Measurements from ENCODE around the gene DEFB129. TPM values are rescaled to one million over a fixed set of nuclear protein-coding genes. Genes with fewer than 3 reads are reported as not detected.

DEFB129 gene
- total RNA-seq, 1 experiment from 2014 or later = not detected

DNA sequence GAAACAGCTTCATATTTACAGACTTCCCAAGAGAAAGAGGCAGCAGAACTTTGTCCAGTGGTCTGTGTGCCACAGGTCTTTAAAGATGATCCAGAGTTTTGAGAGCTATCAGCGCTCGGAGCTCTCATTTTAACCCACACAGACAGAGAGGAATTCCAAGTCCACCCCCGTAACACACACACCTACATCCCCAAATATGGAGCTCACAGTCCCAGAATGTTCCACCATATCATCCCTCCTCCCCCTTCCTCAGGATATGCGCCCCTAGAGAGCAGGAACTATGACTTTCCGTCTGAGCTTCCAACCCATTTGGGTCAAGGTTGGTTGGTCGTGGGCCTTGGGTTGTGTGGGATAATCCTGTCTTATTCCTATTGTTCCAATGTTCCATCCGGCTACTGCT lies 37.4 kb upstream of the DEFB129 start, which contains the start of gene DEFB128:
DEFB128 (minus strand) TSS at position 101 of the 400 bp plus-strand sequence; CDS start at position 13, 88 bp downstream.
- H3K36me3 Mint-ChIP-seq (ENCODE audit: insufficient read depth in 1 of 3, low read depth in 3 of 3) = no peaks in the 10 kb centered on the region; a peak in 1 of 7 replicates
- no peak within 1 kb of the TSS for H2AK5ac ChIP-seq (ENCODE audit: insufficient read length, low read length)
- H3K4me3 Mint-ChIP-seq = no peak within 1 kb of the TSS
- no peak within 1 kb of the TSS for H3T11ph ChIP-seq (ENCODE audit: low read length)
- no peak within 1 kb of the TSS for H4K5ac ChIP-seq (ENCODE audit: insufficient read length, low read depth, low read length)
- H2BK12ac ChIP-seq (ENCODE audit: insufficient read length, low read depth, low read length) = no peak within 1 kb of the TSS
- no CpG with 5 or more reads among the region's 7 CpGs for WGBS (ENCODE audit: extremely low coverage, insufficient read length, low lambda C conversion rate)
- H3K27me3 Mint-ChIP-seq (ENCODE audit: low read depth) = peaks cover 56% of the 10 kb centered on the region
- H3K27ac Mint-ChIP-seq = no peak within 1 kb of the TSS
- TF ChIP-seq, protein P1, sequence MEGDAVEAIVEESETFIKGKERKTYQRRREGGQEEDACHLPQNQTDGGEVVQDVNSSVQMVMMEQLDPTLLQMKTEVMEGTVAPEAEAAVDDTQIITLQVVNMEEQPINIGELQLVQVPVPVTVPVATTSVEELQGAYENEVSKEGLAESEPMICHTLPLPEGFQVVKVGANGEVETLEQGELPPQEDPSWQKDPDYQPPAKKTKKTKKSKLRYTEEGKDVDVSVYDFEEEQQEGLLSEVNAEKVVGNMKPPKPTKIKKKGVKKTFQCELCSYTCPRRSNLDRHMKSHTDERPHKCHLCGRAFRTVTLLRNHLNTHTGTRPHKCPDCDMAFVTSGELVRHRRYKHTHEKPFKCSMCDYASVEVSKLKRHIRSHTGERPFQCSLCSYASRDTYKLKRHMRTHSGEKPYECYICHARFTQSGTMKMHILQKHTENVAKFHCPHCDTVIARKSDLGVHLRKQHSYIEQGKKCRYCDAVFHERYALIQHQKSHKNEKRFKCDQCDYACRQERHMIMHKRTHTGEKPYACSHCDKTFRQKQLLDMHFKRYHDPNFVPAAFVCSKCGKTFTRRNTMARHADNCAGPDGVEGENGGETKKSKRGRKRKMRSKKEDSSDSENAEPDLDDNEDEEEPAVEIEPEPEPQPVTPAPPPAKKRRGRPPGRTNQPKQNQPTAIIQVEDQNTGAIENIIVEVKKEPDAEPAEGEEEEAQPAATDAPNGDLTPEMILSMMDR (conservative IDR thresholded peaks at IDR 0.05) = no peak
- no peaks in the 10 kb centered on the region for H3K4me1 Mint-ChIP-seq
- DNase-seq = no peak
- no peak within 1 kb of the TSS for H3K56ac ChIP-seq (ENCODE audit: insufficient read length, low read depth, low read length)
- H2BK15ac ChIP-seq (ENCODE audit: low read depth, low read length) = no peak within 1 kb of the TSS
- no peaks in the 10 kb centered on the region for H3K4me1 ChIP-seq (ENCODE audit: insufficient read depth, low read length)
- H2BK20ac ChIP-seq (ENCODE audit: low read depth, low read length, poor library complexity, severe bottlenecking) = no peak within 1 kb of the TSS
- H3K14ac ChIP-seq (ENCODE audit: insufficient read depth, low read length) = no peak within 1 kb of the TSS
- H3K23me2 ChIP-seq (ENCODE audit: insufficient read length, low read depth, low read length, poor library complexity, severe bottlenecking) = no peaks in the 10 kb centered on the region
- no peak within 1 kb of the TSS for H2BK5ac ChIP-seq (ENCODE audit: insufficient read length, low read length)
- no peak within 1 kb of the TSS for H3K9ac ChIP-seq (ENCODE audit: extremely low read depth, insufficient read length, low read length)
- H3K23ac ChIP-seq (ENCODE audit: insufficient read length, low read depth, low read length) = no peak within 1 kb of the TSS
- H3K9me3 Mint-ChIP-seq = peaks cover 20 to 88% of the 10 kb centered on the region in 2 experiments
- no peak within 1 kb of the TSS for H3K27ac ChIP-seq (ENCODE audit: insufficient read length, low read depth, low read length)
- H3K4ac ChIP-seq (ENCODE audit: low read depth, low read length) = no peak within 1 kb of the TSS
- H3K4me2 ChIP-seq (ENCODE audit: insufficient read depth, insufficient read length, low read length) = no peak within 1 kb of the TSS
- no peaks in the 10 kb centered on the region for H3K79me2 ChIP-seq (ENCODE audit: insufficient read depth, low read length)
- no peak within 1 kb of the TSS for H4K91ac ChIP-seq (ENCODE audit: insufficient read length, low read depth, low read length)
- no peaks in the 10 kb centered on the region for H3K27me3 ChIP-seq (ENCODE audit: insufficient read depth, low read length)
- H4K20me1 ChIP-seq (ENCODE audit: control insufficient read depth, insufficient read depth, insufficient read length) = no peaks in the 10 kb centered on the region
- peaks cover 26% of the 10 kb centered on the region for H3K9me3 ChIP-seq (ENCODE audit: control insufficient read depth, low read depth, low read length)
- H3K79me1 ChIP-seq (ENCODE audit: insufficient read depth, low read depth, low read length, poor library complexity, severe bottlenecking) = no peaks in the 10 kb centered on the region
- no peak within 1 kb of the TSS for H2AFZ ChIP-seq (ENCODE audit: low read length)
- H3K18ac ChIP-seq (ENCODE audit: insufficient read length, low read depth, low read length) = no peak within 1 kb of the TSS
- H4K8ac ChIP-seq (replicated peaks; ENCODE audit: insufficient read length, low read depth, low read length) = no peak within 1 kb of the TSS
- H2BK120ac ChIP-seq (ENCODE audit: low read depth, low read length, poor library complexity, severe bottlenecking) = no peak within 1 kb of the TSS

Measured in H9 (cell line).